PC-3 (cell line): Measurements from ENCODE around the gene PMP22. TPM values are rescaled to one million over a fixed set of nuclear protein-coding genes. Genes with fewer than 3 reads are reported as not detected.
"Not testable (repeated sequence)": the region's sequence is repeated elsewhere in the genome, so short reads cannot be mapped to it uniquely, and the experiment has no call there.

Experiments
- ATAC-seq: fragments of 200-7000 bp; cut with Tn5 transposase; 2 replicates; pipeline ENCODE4 v1.9.1; 2020; ENCODE audit warnings: mild to moderate bottlenecking, moderate library complexity
- BruUV-seq: library from RNA; stranded (reverse); fragments of 400-500 nt; replicated peaks from 2 replicates; lab custom pipeline; 2021; lab: Mats Ljungman, UMichigan
- CTCF ChIA-PET: fragments of 300-600 bp; sonication (Branson Sonifier 250); formaldehyde crosslinking; loops from one replicate; lab custom pipeline; 2022; ENCODE audit warnings: antibody characterized with exemption; lab: Charles Lee
- POLR2A ChIA-PET: fragments of 300-600 bp; sonication (Branson Sonifier 250); formaldehyde crosslinking; loops from one replicate; lab custom pipeline; 2022; ENCODE audit warnings: antibody characterized with exemption; ENCODE audit not compliant: unreplicated experiment; lab: Charles Lee
- DNase-seq: peaks from one replicate; pipeline ENCODE4 v3.0.0-alpha.2; 2015
- H2AFZ ChIP-seq: fragments of 300-600 bp; sonication (generic); 2 replicates; pipeline ENCODE4 v1.6.0; 2016; ENCODE audit warnings: antibody characterized with exemption, low read length
- H3F3A ChIP-seq: fragments of 300-600 bp; sonication (generic); one replicate; pipeline ENCODE4 v1.6.0; 2017; ENCODE audit warnings: antibody characterized with exemption, low read length, control low read depth, mild to moderate bottlenecking; ENCODE audit not compliant: unreplicated experiment
- H3K27ac ChIP-seq: fragments of 300-600 bp; sonication (generic); 2 replicates; pipeline ENCODE4 v1.5.1; 2016; ENCODE audit warnings: mild to moderate bottlenecking, low read length
- H3K27me3 ChIP-seq: fragments of 300-600 bp; sonication (generic); 2 replicates; pipeline ENCODE4 v1.6.1; 2016; ENCODE audit warnings: low read length, mixed read lengths
- H3K36me3 ChIP-seq: fragments of 300-600 bp; sonication (generic); 2 replicates; pipeline ENCODE4 v1.6.1; 2016; ENCODE audit warnings: low read depth, mixed run types, low read length, mixed read lengths
- H3K4me1 ChIP-seq: fragments of 300-600 bp; sonication (generic); 2 replicates; pipeline ENCODE4 v1.5.1; 2016; ENCODE audit warnings: low read length; ENCODE audit not compliant: insufficient read depth
- H3K4me2 ChIP-seq: fragments of 300-600 bp; sonication (generic); 2 replicates; pipeline ENCODE4 v1.6.0; 2016; ENCODE audit warnings: low read length
- H3K4me3 ChIP-seq: fragments of 300-600 bp; sonication (generic); 2 replicates; pipeline ENCODE4 v1.5.1; 2016; ENCODE audit warnings: mild to moderate bottlenecking, low read length, mixed read lengths
- H3K79me2 ChIP-seq: fragments of 300-600 bp; sonication (generic); 2 replicates; pipeline ENCODE4 v1.6.1; 2017; ENCODE audit warnings: low read length, mixed read lengths
- H3K9ac ChIP-seq: fragments of 300-600 bp; sonication (generic); 2 replicates; pipeline ENCODE4 v1.6.0; 2016; ENCODE audit warnings: mild to moderate bottlenecking, low read length
- H3K9me2 ChIP-seq: fragments of 300-600 bp; sonication (generic); replicated peaks from 2 replicates; pipeline ENCODE4 v1.6.1; 2016; ENCODE audit warnings: mixed run types, low read length, mixed read lengths
- H3K9me3 ChIP-seq: fragments of 300-600 bp; sonication (generic); 2 replicates; pipeline ENCODE4 v1.6.1; 2016; ENCODE audit warnings: low read length, mixed read lengths
- H4K20me1 ChIP-seq: fragments of 300-600 bp; sonication (generic); 2 replicates; pipeline ENCODE4 v1.6.1; 2016; ENCODE audit warnings: low read length, mixed read lengths
- EZH2 ChIP-seq: fragments of 300-600 bp; sonication (generic); IDR thresholded peaks from one replicate; pipeline ENCODE4 v1.6.1; 2017; ENCODE audit warnings: antibody characterized with exemption, mild to moderate bottlenecking, low read length; ENCODE audit not compliant: unreplicated experiment
- EZH2phosphoT487 ChIP-seq: fragments of 300-600 bp; sonication (generic); IDR thresholded peaks from 2 replicates; pipeline ENCODE4 v1.6.1; 2018; ENCODE audit warnings: mild to moderate bottlenecking, antibody characterized with exemption, low read length, borderline replicate concordance
- intact Hi-C: fragments of 100-400 bp; cut with micrococcal nuclease; formaldehyde crosslinking; loops from 2 replicates; pipeline ENCODE4 v1.9.0; 2023
- total RNA-seq: library from RNA; depleted of rRNA; stranded (reverse); fragments of >200 nt; gene quantifications from 2 replicates; pipeline ENCODE4 v1.2.3, GENCODE V29; 2014
- TF ChIP-seq, protein P1 (sequence below): fragments of 300-600 bp; sonication (generic); conservative IDR thresholded peaks from 2 replicates; pipeline ENCODE4 v1.5.1; 2017; ENCODE audit warnings: antibody characterized with exemption, low read depth, mild to moderate bottlenecking, low read length

PMP22 gene
- total RNA-seq, 1 experiment from 2014 or later: 51.0 TPM

DNA sequence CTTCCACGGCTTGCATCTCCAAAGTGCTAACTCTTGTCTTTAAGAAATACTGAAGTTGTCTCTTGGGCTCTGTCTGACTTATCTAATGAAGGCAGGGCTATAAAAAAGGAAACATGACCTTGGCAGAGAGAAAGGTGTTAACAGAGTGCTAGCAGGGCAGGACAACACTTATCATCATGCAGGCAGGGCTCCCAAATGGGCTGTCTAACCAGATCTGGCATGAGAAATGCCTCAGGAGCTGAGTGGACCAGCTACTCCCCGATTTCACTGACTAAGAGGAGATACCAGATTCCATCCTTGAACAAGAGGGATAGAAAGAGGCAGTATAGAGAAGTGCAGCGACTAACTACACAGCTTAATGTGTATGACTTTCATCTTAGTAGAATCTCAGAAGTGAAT is 32.6 kb downstream of the PMP22 start:
- ChIA-PET CTCF (interaction anchor here (1.1 kb wide), 1 partner anchor 15 kb away, joined by 3 read pairs; no protein-coding TSS in a partner anchor), POLR2A (no interaction called here)
- intact Hi-C loops: no loop called here
- DNase-seq (no peak), ATAC-seq (no peak)
- H4K20me1 ChIP-seq: peaks cover 17% of the 10 kb centered on the region
- H3K27ac ChIP-seq: no peak overlapping the region
- H3K79me2 ChIP-seq: no peaks in the 10 kb centered on the region
- peaks cover 5% of the 10 kb centered on the region for H3K4me1 ChIP-seq
- H3K9ac ChIP-seq: no peak overlapping the region
- TF ChIP-seq, protein P1, sequence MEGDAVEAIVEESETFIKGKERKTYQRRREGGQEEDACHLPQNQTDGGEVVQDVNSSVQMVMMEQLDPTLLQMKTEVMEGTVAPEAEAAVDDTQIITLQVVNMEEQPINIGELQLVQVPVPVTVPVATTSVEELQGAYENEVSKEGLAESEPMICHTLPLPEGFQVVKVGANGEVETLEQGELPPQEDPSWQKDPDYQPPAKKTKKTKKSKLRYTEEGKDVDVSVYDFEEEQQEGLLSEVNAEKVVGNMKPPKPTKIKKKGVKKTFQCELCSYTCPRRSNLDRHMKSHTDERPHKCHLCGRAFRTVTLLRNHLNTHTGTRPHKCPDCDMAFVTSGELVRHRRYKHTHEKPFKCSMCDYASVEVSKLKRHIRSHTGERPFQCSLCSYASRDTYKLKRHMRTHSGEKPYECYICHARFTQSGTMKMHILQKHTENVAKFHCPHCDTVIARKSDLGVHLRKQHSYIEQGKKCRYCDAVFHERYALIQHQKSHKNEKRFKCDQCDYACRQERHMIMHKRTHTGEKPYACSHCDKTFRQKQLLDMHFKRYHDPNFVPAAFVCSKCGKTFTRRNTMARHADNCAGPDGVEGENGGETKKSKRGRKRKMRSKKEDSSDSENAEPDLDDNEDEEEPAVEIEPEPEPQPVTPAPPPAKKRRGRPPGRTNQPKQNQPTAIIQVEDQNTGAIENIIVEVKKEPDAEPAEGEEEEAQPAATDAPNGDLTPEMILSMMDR: no peak
- TF ChIP-seq EZH2phosphoT487 (no peak), EZH2 (no peak)
- H3K36me3 ChIP-seq: peaks cover 31% of the 10 kb centered on the region
- no peak overlapping the region for H3K4me3 ChIP-seq
- no peaks in the 10 kb centered on the region for H3K27me3 ChIP-seq
- no TSS peak for BruUV-seq
- no peaks in the 10 kb centered on the region for H3F3A ChIP-seq
- no peaks in the 10 kb centered on the region for H3K9me3 ChIP-seq
- H3K9me2 ChIP-seq: no peaks in the 10 kb centered on the region
- H3K4me2 ChIP-seq: no peak overlapping the region
- no peak overlapping the region for H2AFZ ChIP-seq

DNA sequence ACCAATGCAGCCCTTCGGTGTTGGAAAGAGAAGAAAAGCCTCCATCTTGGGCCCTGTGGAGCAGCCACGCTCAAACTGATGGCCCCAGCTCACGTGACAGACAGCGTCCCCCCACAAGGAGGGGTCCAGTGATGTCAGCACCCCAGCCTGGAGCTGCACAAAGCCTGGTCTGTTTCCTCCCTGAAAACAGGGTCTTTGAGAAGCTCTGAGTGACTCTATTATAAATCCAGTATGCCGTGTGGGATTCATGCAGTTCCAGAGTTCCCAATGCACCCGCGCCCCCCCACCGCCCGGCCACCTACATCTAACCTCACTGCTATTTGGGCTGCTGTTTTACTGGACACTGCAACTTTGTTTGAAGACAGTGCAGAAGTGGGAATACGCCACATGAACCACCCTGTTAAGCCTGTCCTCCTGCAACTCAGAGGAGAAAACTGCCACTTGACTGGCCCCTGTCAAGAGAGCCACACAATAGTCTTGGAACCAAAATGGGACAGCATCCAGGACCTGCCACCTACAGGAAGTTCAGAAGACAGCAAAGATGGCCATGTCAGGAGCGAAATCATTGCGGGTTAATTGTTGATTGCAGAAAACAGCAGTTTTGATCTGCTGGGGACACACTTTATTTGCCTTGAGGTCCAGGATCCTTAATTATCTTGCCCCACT is 33.1 kb downstream of the PMP22 start:
- Histone ChIP-seq H3K9me2 (no peaks in the 10 kb centered on the region), H3K27ac (no peak overlapping the region), H3K4me3 (no peak overlapping the region), H4K20me1 (peaks cover 17% of the 10 kb centered on the region), H3K4me2 (no peak overlapping the region), H3K79me2 (no peaks in the 10 kb centered on the region), H3K4me1 (peaks cover 5% of the 10 kb centered on the region), H3F3A (no peaks in the 10 kb centered on the region), H3K36me3 (peaks cover 26% of the 10 kb centered on the region), H3K9me3 (no peaks in the 10 kb centered on the region), H3K9ac (no peak overlapping the region), H2AFZ (no peak overlapping the region), H3K27me3 (no peaks in the 10 kb centered on the region)
- intact Hi-C loops: no loop called here
- CTCF ChIA-PET: no interaction called here
- no TSS peak for BruUV-seq
- ATAC-seq (no peak), DNase-seq (no peak)
- TF ChIP-seq, protein P1: no peak
- TF ChIP-seq EZH2: no peak
- POLR2A ChIA-PET: no interaction called here

DNA sequence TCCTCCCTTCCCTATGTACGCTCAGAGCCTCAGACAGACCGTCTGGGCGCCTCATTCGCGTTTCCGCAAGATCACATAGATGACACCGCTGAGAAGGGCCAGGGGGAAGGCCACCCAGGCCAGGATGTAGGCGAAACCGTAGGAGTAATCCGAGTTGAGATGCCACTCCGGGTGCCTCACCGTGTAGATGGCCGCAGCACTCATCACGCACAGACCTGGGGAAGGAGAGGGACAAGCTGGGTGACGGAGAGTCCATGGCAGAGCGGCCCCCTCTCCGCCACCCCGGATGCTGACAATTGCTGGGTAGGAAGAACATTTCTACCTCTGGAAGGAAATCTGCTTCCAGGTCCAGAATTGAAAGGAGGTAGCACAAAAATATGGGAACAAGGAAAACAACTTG is 34.3 kb downstream of the PMP22 start:
- BruUV-seq: no TSS peak
- intact Hi-C loops: no loop called here
- no peaks in the 10 kb centered on the region for H3K9me2 ChIP-seq
- no peak overlapping the region for H2AFZ ChIP-seq
- H3K4me3 ChIP-seq: no peak overlapping the region
- H3F3A ChIP-seq: no peaks in the 10 kb centered on the region
- peaks cover 17% of the 10 kb centered on the region for H4K20me1 ChIP-seq
- DNase-seq (no peak), ATAC-seq (no peak)
- no peak overlapping the region for H3K27ac ChIP-seq
- TF ChIP-seq, protein P1: no peak
- TF ChIP-seq EZH2phosphoT487 (no peak), EZH2 (no peak)
- CTCF ChIA-PET: no interaction called here
- no peaks in the 10 kb centered on the region for H3K27me3 ChIP-seq
- H3K36me3 ChIP-seq: peaks cover 23% of the 10 kb centered on the region
- H3K79me2 ChIP-seq: no peaks in the 10 kb centered on the region
- no peak overlapping the region for H3K4me2 ChIP-seq
- H3K9ac ChIP-seq: no peak overlapping the region
- POLR2A ChIA-PET: no interaction called here
- H3K4me1 ChIP-seq: peaks cover 5% of the 10 kb centered on the region
- H3K9me3 ChIP-seq: no peaks in the 10 kb centered on the region

DNA sequence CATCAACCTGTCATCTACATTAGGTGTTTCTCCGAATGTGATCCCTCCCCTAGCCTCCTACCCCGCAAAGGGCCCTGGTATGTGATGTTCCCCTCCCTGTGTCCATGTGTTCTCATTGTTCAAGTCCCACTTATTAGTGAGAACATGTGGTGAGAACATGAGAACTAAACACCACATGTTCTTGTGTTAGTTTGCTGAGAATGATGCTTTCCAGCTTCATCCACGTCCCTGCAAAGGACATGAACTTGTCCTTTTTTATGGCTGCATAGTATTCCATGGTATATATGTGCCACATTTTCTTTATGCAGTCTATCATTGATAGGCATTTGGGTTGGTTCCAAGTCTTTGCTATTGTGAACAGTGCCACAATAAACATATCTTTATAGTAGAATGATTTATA is 43.3 kb downstream of the PMP22 start:
- DNase-seq: not testable (repeated sequence)

More for the DNA sequence above, 43.3 kb downstream of the PMP22 start:
- H3K9ac ChIP-seq, H3K4me3 ChIP-seq, H3K4me2 ChIP-seq, POLR2A ChIA-PET, H4K20me1 ChIP-seq, BruUV-seq, H3F3A ChIP-seq, H3K36me3 ChIP-seq, H3K9me2 ChIP-seq, CTCF ChIA-PET, H2AFZ ChIP-seq, H3K27ac ChIP-seq, H3K4me1 ChIP-seq, ATAC-seq, H3K9me3 ChIP-seq, H3K79me2 ChIP-seq, H3K27me3 ChIP-seq, intact Hi-C loops: not testable (repeated sequence)
